ENCODE data around the gene ERGIC3.

ERGIC3 gene

GRCh38 chr20:35560541-35560940, 18.7 kb downstream of the ERGIC3 start:
- Histone ChIP-seq H2BK120ac (ENCODE audit: low read depth, low read length) (no peak overlapping the region), H3K4ac (ENCODE audit: low read length) (no peak overlapping the region), H3K79me1 (ENCODE audit: low read depth, low read length) (peaks cover 1% of the 10 kb centered on the region), H4K8ac (ENCODE audit: low read depth, low read length) (no peak overlapping the region), H3K18ac (ENCODE audit: low read length) (no peak overlapping the region), H2AFZ (ENCODE audit: low read length) (no peak overlapping the region), H3K27me3 (ENCODE audit: control insufficient read depth in 3 of 3, insufficient read depth in 3 of 3, low read depth in 1 of 3, low read length in 3 of 3) (no peaks in the 10 kb centered on the region), H4K91ac (ENCODE audit: low read depth, low read length, poor library complexity) (no peak overlapping the region), H3K4me2 (ENCODE audit: insufficient read depth, low read length, poor library complexity, severe bottlenecking) (no peak overlapping the region), H3K9me3 (replicated peaks in 1 of 2; ENCODE audit: control insufficient read depth in 2 of 2, insufficient read depth in 1 of 2, low read depth in 1 of 2, low read length in 2 of 2) (no peaks in the 10 kb centered on the region), H3K27ac (replicated peaks; ENCODE audit: low read length) (no peak overlapping the region), H3K23ac (ENCODE audit: low read depth, low read length, poor library complexity) (no peak overlapping the region), H3K36me3 (replicated peaks in 1 of 2; ENCODE audit: control insufficient read depth in 2 of 2, insufficient read depth in 2 of 2, low read length in 2 of 2) (peaks cover 22 to 44% of the 10 kb centered on the region in 2 donors), H2BK15ac (ENCODE audit: low read length) (no peak overlapping the region), H2BK12ac (ENCODE audit: low read length) (no peak overlapping the region), H3K4me3 (ENCODE audit: low read length in 2 of 2) (no peak overlapping the region), H2BK5ac (ENCODE audit: low read length) (no peak overlapping the region), H3K4me1 (ENCODE audit: control insufficient read depth in 2 of 2, insufficient read depth in 1 of 2, low read depth in 1 of 2, low read length in 2 of 2) (no peaks in the 10 kb centered on the region), H3K14ac (ENCODE audit: low read length) (no peak overlapping the region), H2AK5ac (ENCODE audit: low read depth, low read length) (no peak overlapping the region), H3K9ac (ENCODE audit: low read depth, low read length, poor library complexity) (no peak overlapping the region)
- no peak for DNase-seq (ENCODE audit: low spot score)
- WGBS, 2 donors (ENCODE audit: extremely low coverage in 2 of 2, insufficient read length in 2 of 2, insufficient replicate concordance in 1 of 2): no CpG with 5 or more reads among the region's 10 CpGs

- Histone ChIP-seq H3K9me3 (replicated peaks in 1 of 2; ENCODE audit: control insufficient read depth in 2 of 2, insufficient read depth in 1 of 2, low read depth in 1 of 2, low read length in 2 of 2) (no peaks in the 10 kb centered on the region), H3K4me3 (ENCODE audit: low read length in 2 of 2) (no peak overlapping the region), H3K27me3 (ENCODE audit: control insufficient read depth in 3 of 3, insufficient read depth in 3 of 3, low read depth in 1 of 3, low read length in 3 of 3) (no peaks in the 10 kb centered on the region), H3K9ac (ENCODE audit: low read depth, low read length, poor library complexity) (no peak overlapping the region), H4K91ac (ENCODE audit: low read depth, low read length, poor library complexity) (no peak overlapping the region), H2BK5ac (ENCODE audit: low read length) (no peak overlapping the region), H2AK5ac (ENCODE audit: low read depth, low read length) (no peak overlapping the region), H3K14ac (ENCODE audit: low read length) (no peak overlapping the region), H3K27ac (replicated peaks; ENCODE audit: low read length) (no peak overlapping the region), H2BK120ac (ENCODE audit: low read depth, low read length) (no peak overlapping the region), H3K36me3 (replicated peaks in 1 of 2; ENCODE audit: control insufficient read depth in 2 of 2, insufficient read depth in 2 of 2, low read length in 2 of 2) (peaks cover 17 to 37% of the 10 kb centered on the region in 2 donors), H3K4ac (ENCODE audit: low read length) (no peak overlapping the region), H4K8ac (ENCODE audit: low read depth, low read length) (no peak overlapping the region), H2BK15ac (ENCODE audit: low read length) (no peak overlapping the region), H3K23ac (ENCODE audit: low read depth, low read length, poor library complexity) (no peak overlapping the region), H2AFZ (ENCODE audit: low read length) (no peak overlapping the region), H3K18ac (ENCODE audit: low read length) (no peak overlapping the region), H2BK12ac (ENCODE audit: low read length) (no peak overlapping the region), H3K79me1 (ENCODE audit: low read depth, low read length) (peaks cover 1% of the 10 kb centered on the region), H3K4me1 (ENCODE audit: control insufficient read depth in 2 of 2, insufficient read depth in 1 of 2, low read depth in 1 of 2, low read length in 2 of 2) (no peaks in the 10 kb centered on the region), H3K4me2 (ENCODE audit: insufficient read depth, low read length, poor library complexity, severe bottlenecking) (no peak overlapping the region)
- no CpG with 5 or more reads among the region's 7 CpGs for WGBS, 2 donors (ENCODE audit: extremely low coverage in 2 of 2, insufficient read length in 2 of 2, insufficient replicate concordance in 1 of 2)
- DNase-seq (ENCODE audit: low spot score): peak; percentile 41
Measured at GRCh38 chr20:35561268-35561667, 19.4 kb downstream of the ERGIC3 start.

GRCh38 chr20:35561671-35562070, 19.8 kb downstream of the ERGIC3 start:
- Histone ChIP-seq H2BK120ac (ENCODE audit: low read depth, low read length) (no peak overlapping the region), H2BK12ac (ENCODE audit: low read length) (no peak overlapping the region), H3K79me1 (ENCODE audit: low read depth, low read length) (no peaks in the 10 kb centered on the region), H3K27ac (replicated peaks; ENCODE audit: low read length) (no peak overlapping the region), H3K18ac (ENCODE audit: low read length) (no peak overlapping the region), H3K9me3 (replicated peaks in 1 of 2; ENCODE audit: control insufficient read depth in 2 of 2, insufficient read depth in 1 of 2, low read depth in 1 of 2, low read length in 2 of 2) (no peaks in the 10 kb centered on the region), H3K36me3 (replicated peaks in 1 of 2; ENCODE audit: control insufficient read depth in 2 of 2, insufficient read depth in 2 of 2, low read length in 2 of 2) (peaks cover 13 to 33% of the 10 kb centered on the region in 2 donors), H2BK5ac (ENCODE audit: low read length) (no peak overlapping the region), H3K23ac (ENCODE audit: low read depth, low read length, poor library complexity) (no peak overlapping the region), H3K4me1 (ENCODE audit: control insufficient read depth in 2 of 2, insufficient read depth in 1 of 2, low read depth in 1 of 2, low read length in 2 of 2) (no peaks in the 10 kb centered on the region), H2AK5ac (ENCODE audit: low read depth, low read length) (no peak overlapping the region), H3K27me3 (ENCODE audit: control insufficient read depth in 3 of 3, insufficient read depth in 3 of 3, low read depth in 1 of 3, low read length in 3 of 3) (no peaks in the 10 kb centered on the region), H3K4me2 (ENCODE audit: insufficient read depth, low read length, poor library complexity, severe bottlenecking) (no peak overlapping the region), H3K4me3 (ENCODE audit: low read length in 2 of 2) (no peak overlapping the region), H3K14ac (ENCODE audit: low read length) (no peak overlapping the region), H3K4ac (ENCODE audit: low read length) (no peak overlapping the region), H4K91ac (ENCODE audit: low read depth, low read length, poor library complexity) (no peak overlapping the region), H2BK15ac (ENCODE audit: low read length) (no peak overlapping the region), H3K9ac (ENCODE audit: low read depth, low read length, poor library complexity) (no peak overlapping the region), H2AFZ (ENCODE audit: low read length) (no peak overlapping the region), H4K8ac (ENCODE audit: low read depth, low read length) (no peak overlapping the region)
- no CpG with 5 or more reads among the region's 5 CpGs for WGBS, 2 donors (ENCODE audit: extremely low coverage in 2 of 2, insufficient read length in 2 of 2, insufficient replicate concordance in 1 of 2)
- no peak for DNase-seq (ENCODE audit: low spot score)

- Histone ChIP-seq H3K36me3 (replicated peaks in 1 of 2; ENCODE audit: control insufficient read depth in 2 of 2, insufficient read depth in 2 of 2, low read length in 2 of 2) (peaks cover 6 to 23% of the 10 kb centered on the region in 2 donors), H3K27me3 (ENCODE audit: control insufficient read depth in 3 of 3, insufficient read depth in 3 of 3, low read depth in 1 of 3, low read length in 3 of 3) (no peaks in the 10 kb centered on the region), H3K4me1 (ENCODE audit: control insufficient read depth in 2 of 2, insufficient read depth in 1 of 2, low read depth in 1 of 2, low read length in 2 of 2) (no peaks in the 10 kb centered on the region), H2BK5ac (ENCODE audit: low read length) (no peak overlapping the region), H3K23ac (ENCODE audit: low read depth, low read length, poor library complexity) (no peak overlapping the region), H4K91ac (ENCODE audit: low read depth, low read length, poor library complexity) (no peak overlapping the region), H3K14ac (ENCODE audit: low read length) (no peak overlapping the region), H4K8ac (ENCODE audit: low read depth, low read length) (no peak overlapping the region), H2AFZ (ENCODE audit: low read length) (no peak overlapping the region), H3K4me2 (ENCODE audit: insufficient read depth, low read length, poor library complexity, severe bottlenecking) (no peak overlapping the region), H3K27ac (replicated peaks; ENCODE audit: low read length) (no peak overlapping the region), H2BK12ac (ENCODE audit: low read length) (no peak overlapping the region), H3K9ac (ENCODE audit: low read depth, low read length, poor library complexity) (peak overlapping the region; percentile 12), H3K4me3 (ENCODE audit: low read length in 2 of 2) (no peak overlapping the region), H3K79me1 (ENCODE audit: low read depth, low read length) (no peaks in the 10 kb centered on the region), H2AK5ac (ENCODE audit: low read depth, low read length) (no peak overlapping the region), H2BK120ac (ENCODE audit: low read depth, low read length) (no peak overlapping the region), H3K4ac (ENCODE audit: low read length) (no peak overlapping the region), H2BK15ac (ENCODE audit: low read length) (no peak overlapping the region), H3K18ac (ENCODE audit: low read length) (no peak overlapping the region), H3K9me3 (replicated peaks in 1 of 2; ENCODE audit: control insufficient read depth in 2 of 2, insufficient read depth in 1 of 2, low read depth in 1 of 2, low read length in 2 of 2) (no peaks in the 10 kb centered on the region)
- no peak for DNase-seq (ENCODE audit: low spot score)
- WGBS, 2 donors (ENCODE audit: extremely low coverage in 2 of 2, insufficient read length in 2 of 2, insufficient replicate concordance in 1 of 2): no CpG with 5 or more reads among the region's 10 CpGs
Measured at GRCh38 chr20:35562541-35563110, 20.7 kb downstream of the ERGIC3 start.

Measured in neuronal stem cell (in vitro differentiated cells).